H1 (cell line): Measurements from ENCODE around the gene CA5A. TPM values are rescaled to one million over a fixed set of nuclear protein-coding genes. Genes with fewer than 3 reads are reported as not detected.
"Not testable (repeated sequence)": the region's sequence is repeated elsewhere in the genome, so short reads cannot be mapped to it uniquely, and the experiment has no call there.

Source experiments
- CTCF ChIA-PET: fragments of 300-600 bp; sonication (Branson Sonifier 250); formaldehyde crosslinking; loops from one replicate; lab custom pipeline; 2021; ENCODE audit not compliant: partially characterized antibody; lab: Charles Lee
- POLR2A ChIA-PET: fragments of 300-600 bp; sonication (Branson Sonifier 250); formaldehyde crosslinking; loops from one replicate; lab custom pipeline; 2021; ENCODE audit warnings: inconsistent platforms; ENCODE audit not compliant: partially characterized antibody; lab: Charles Lee
- DNase-seq, 2 experiments: peaks; one replicate each; pipeline versions ENCODE4 v3.0.0 to v3.0.0-alpha.2; 2010 to 2022; ENCODE audit warnings: low spot score in 2 of 2, low read depth in 1 of 2, mixed read lengths in 1 of 2
- FAIRE-seq: peaks from 2 replicates; lab custom pipeline; 2011; peaks lifted over from hg19 to GRCh38; lab: Jason Lieb, UNC
- H2AFZ ChIP-seq: 2 replicates; pipeline ENCODE4 v1.8.1; 2012; ENCODE audit warnings: low read length, inconsistent platforms
- H2AK5ac ChIP-seq: 2 replicates; pipeline ENCODE4 v1.6.1; 2013; ENCODE audit warnings: low read depth, low read length
- H2BK120ac ChIP-seq: replicated peaks from 2 replicates; pipeline ENCODE3; 2013; ENCODE audit warnings: low read depth, low read length, inconsistent platforms
- H2BK12ac ChIP-seq: 2 replicates; pipeline ENCODE4 v1.6.1; 2013; ENCODE audit warnings: low read depth, low read length
- H2BK15ac ChIP-seq: 2 replicates; pipeline ENCODE4 v1.6.1; 2013; ENCODE audit warnings: low read length
- H2BK20ac ChIP-seq: 2 replicates; pipeline ENCODE4 v1.6.1; 2013; ENCODE audit warnings: low read length
- H2BK5ac ChIP-seq: 2 replicates; pipeline ENCODE4 v1.6.1; 2013; ENCODE audit warnings: low read depth, low read length
- H3K14ac ChIP-seq: 2 replicates; pipeline ENCODE4 v1.6.1; 2013; ENCODE audit warnings: inconsistent platforms; ENCODE audit not compliant: insufficient read length
- H3K18ac ChIP-seq: 2 replicates; pipeline ENCODE4 v1.6.1; 2013; ENCODE audit warnings: low read length; ENCODE audit errors: extremely low read depth
- H3K23ac ChIP-seq: 2 replicates; pipeline ENCODE4 v1.6.1; 2013; ENCODE audit warnings: inconsistent platforms; ENCODE audit not compliant: insufficient read length
- H3K23me2 ChIP-seq: 2 replicates; pipeline ENCODE4 v1.6.1; 2013; ENCODE audit warnings: low read depth, low read length
- H3K27ac ChIP-seq: 2 replicates; pipeline ENCODE4 v1.6.1; 2011; ENCODE audit warnings: low read depth, low read length, inconsistent platforms
- H3K27me3 ChIP-seq, 4 experiments: replicated peaks in 1 of 4; 1 replicate in 1 of 4; 2 replicates in 3 of 4; pipeline versions ENCODE4 v1.6.1 to v1.8.1; 2011 to 2013; ENCODE audit warnings: low read length in 3 of 4, mild to moderate bottlenecking in 3 of 4, inconsistent platforms in 2 of 4, mixed read lengths in 2 of 4, moderate library complexity in 1 of 4; ENCODE audit not compliant: control insufficient read depth in 3 of 4, insufficient read depth in 3 of 4; ENCODE audit errors: extremely low read depth in 1 of 4
- H3K36me3 ChIP-seq, 4 experiments: 2 replicates each; pipeline versions ENCODE4 v1.6.1 to v1.8.1; 2011 to 2013; ENCODE audit warnings: mild to moderate bottlenecking in 4 of 4, low read length in 3 of 4, moderate library complexity in 2 of 4, control low read depth in 1 of 4, inconsistent platforms in 1 of 4; ENCODE audit not compliant: insufficient read depth in 4 of 4, control insufficient read depth in 2 of 4
- H3K4ac ChIP-seq: replicated peaks from 2 replicates; pipeline ENCODE3; 2013; ENCODE audit warnings: low read length, low read depth, mixed read lengths, inconsistent platforms; ENCODE audit not compliant: insufficient read length
- H3K4me1 ChIP-seq, 4 experiments: replicated peaks in 1 of 4; 1 replicate in 1 of 4; 2 replicates in 3 of 4; pipeline versions ENCODE4 v1.6.1 to v1.8.1; 2011 to 2013; ENCODE audit warnings: low read length in 3 of 4, inconsistent platforms in 2 of 4, mixed read lengths in 1 of 4; ENCODE audit not compliant: insufficient read depth in 4 of 4, control insufficient read depth in 3 of 4
- H3K4me2 ChIP-seq, 2 experiments: 2 replicates each; pipeline versions ENCODE4 v1.6.1 to v1.8.1; 2011 to 2013; ENCODE audit warnings: low read depth in 2 of 2, low read length in 2 of 2, control low read depth in 1 of 2, inconsistent platforms in 1 of 2, mild to moderate bottlenecking in 1 of 2; ENCODE audit not compliant: insufficient read depth in 1 of 2
- H3K4me3 ChIP-seq, 4 experiments: fragments of 200-600, 300-600 bp in 1 of 4; sonication (generic), shearing (Covaris generic), sonication (Bioruptor Twin) in 1 of 4; 2 replicates each; pipeline versions ENCODE4 v1.5.1 to v1.8.1; 2011 to 2016; ENCODE audit warnings: low read length in 4 of 4, low read depth in 3 of 4, control low read depth in 2 of 4, inconsistent platforms in 2 of 4, mild to moderate bottlenecking in 2 of 4, mixed read lengths in 1 of 4, moderate library complexity in 1 of 4; ENCODE audit not compliant: insufficient read depth in 2 of 4; ENCODE audit errors: extremely low read depth in 1 of 4
- H3K56ac ChIP-seq: replicated peaks from 2 replicates; pipeline ENCODE3; 2013; ENCODE audit warnings: low read depth, mild to moderate bottlenecking, mixed read lengths, low read length, inconsistent platforms; ENCODE audit not compliant: insufficient read length
- H3K79me1 ChIP-seq: 2 replicates; pipeline ENCODE4 v1.6.1; 2013; ENCODE audit warnings: low read depth, low read length, control low read depth
- H3K79me2 ChIP-seq, 2 experiments: 2 replicates each; pipeline versions ENCODE4 v1.6.1 to v1.8.1; 2012 to 2013; ENCODE audit warnings: low read length in 2 of 2, mild to moderate bottlenecking in 2 of 2, inconsistent platforms in 1 of 2; ENCODE audit not compliant: insufficient read depth in 2 of 2, control insufficient read depth in 1 of 2
- H3K9ac ChIP-seq, 4 experiments: replicated peaks in 1 of 4; 1 replicate in 1 of 4; 2 replicates in 3 of 4; pipeline versions ENCODE4 v1.6.1 to v1.8.1; 2011 to 2013; ENCODE audit warnings: low read depth in 3 of 4, low read length in 3 of 4, control low read depth in 2 of 4, mild to moderate bottlenecking in 2 of 4, moderate library complexity in 2 of 4, inconsistent platforms in 1 of 4; ENCODE audit errors: extremely low read depth in 1 of 4
- H3K9me3 ChIP-seq, 2 experiments: 2 replicates each; pipeline versions ENCODE4 v1.6.1 to v1.8.1; 2012 to 2013; ENCODE audit warnings: mild to moderate bottlenecking in 2 of 2, moderate library complexity in 2 of 2, control low read depth in 1 of 2, inconsistent platforms in 1 of 2, low read depth in 1 of 2, low read length in 1 of 2, mixed read lengths in 1 of 2; ENCODE audit not compliant: insufficient read depth in 2 of 2
- H4K20me1 ChIP-seq, 2 experiments: replicated peaks in 1 of 2; 2 replicates each; pipeline versions ENCODE3 to v1.8.1; 2011 to 2013; ENCODE audit warnings: inconsistent platforms in 2 of 2, low read length in 2 of 2, mild to moderate bottlenecking in 1 of 2; ENCODE audit not compliant: insufficient read depth in 2 of 2, control insufficient read depth in 1 of 2
- H4K5ac ChIP-seq: 2 replicates; pipeline ENCODE4 v1.6.1; 2013; ENCODE audit warnings: low read length, low read depth, mixed read lengths, inconsistent platforms; ENCODE audit not compliant: insufficient read length
- H4K8ac ChIP-seq: 2 replicates; pipeline ENCODE4 v1.8.0; 2013; ENCODE audit warnings: mild to moderate bottlenecking, moderate library complexity, low read length, inconsistent platforms; ENCODE audit not compliant: insufficient read depth; ENCODE audit errors: extremely low read depth
- H4K91ac ChIP-seq: replicated peaks from 2 replicates; pipeline ENCODE3; 2013; ENCODE audit warnings: low read length, mixed read lengths, inconsistent platforms; ENCODE audit not compliant: insufficient read length
- POLR2A ChIP-seq, 2 experiments: IDR thresholded peaks; 1 replicate in 1 of 2; 2 replicates in 1 of 2; pipeline ENCODE4 v1.6.1; 2011; ENCODE audit warnings: low read depth in 2 of 2, low read length in 2 of 2, mild to moderate bottlenecking in 2 of 2; ENCODE audit errors: control extremely low read depth in 1 of 2
- WGBS, 2 experiments: shearing (Covaris generic) in 1 of 2; methylation state at CpG; one replicate each; pipeline versions ENCODE4 v1.1.6 to v1.1.7; 2013 to 2015; ENCODE audit warnings: low lambda C conversion rate in 2 of 2, mixed read lengths in 2 of 2, inconsistent platforms in 1 of 2, low coverage in 1 of 2, missing lambda C conversion rate in 1 of 2; ENCODE audit not compliant: insufficient replicate concordance in 2 of 2, insufficient coverage in 1 of 2, insufficient read length in 1 of 2; ENCODE audit errors: extremely low coverage in 1 of 2, missing lambda C conversion rate in 1 of 2; 5-methylcytosine and 5-hydroxymethylcytosine counted together
- polyA plus RNA-seq, 7 experiments: library from polyadenylated mRNA; depleted of rRNA in 3 of 7; stranded (reverse) in 5 of 7; unstranded in 2 of 7; fragments of >200 nt in 5 of 7; fragments of 200-250 nt in 2 of 7; gene quantifications; 1 replicate in 5 of 7; 2 replicates in 1 of 7; 4 replicates in 1 of 7; pipeline versions ENCODE4 v1.2.1 to v1.2.3, GENCODE V29; 2011 to 2013; ENCODE audit warnings: missing spikeins in 2 of 7, mixed read lengths in 2 of 7
- total RNA-seq: library from RNA; stranded (reverse); fragmentation: NEBNext Ultra II Directional; extraction: Animal tissue kit (Norgen Biotek cat#: 25700); gene quantifications from 2 replicates; pipeline ENCODE4 v1.2.1, GENCODE V29; 2021

CA5A gene
- total and polyA plus RNA-seq, 2 of the 8 experiments (the other 6 are each of a cell fraction or from before 2014, with no cell fraction given), result not detected

DNA sequence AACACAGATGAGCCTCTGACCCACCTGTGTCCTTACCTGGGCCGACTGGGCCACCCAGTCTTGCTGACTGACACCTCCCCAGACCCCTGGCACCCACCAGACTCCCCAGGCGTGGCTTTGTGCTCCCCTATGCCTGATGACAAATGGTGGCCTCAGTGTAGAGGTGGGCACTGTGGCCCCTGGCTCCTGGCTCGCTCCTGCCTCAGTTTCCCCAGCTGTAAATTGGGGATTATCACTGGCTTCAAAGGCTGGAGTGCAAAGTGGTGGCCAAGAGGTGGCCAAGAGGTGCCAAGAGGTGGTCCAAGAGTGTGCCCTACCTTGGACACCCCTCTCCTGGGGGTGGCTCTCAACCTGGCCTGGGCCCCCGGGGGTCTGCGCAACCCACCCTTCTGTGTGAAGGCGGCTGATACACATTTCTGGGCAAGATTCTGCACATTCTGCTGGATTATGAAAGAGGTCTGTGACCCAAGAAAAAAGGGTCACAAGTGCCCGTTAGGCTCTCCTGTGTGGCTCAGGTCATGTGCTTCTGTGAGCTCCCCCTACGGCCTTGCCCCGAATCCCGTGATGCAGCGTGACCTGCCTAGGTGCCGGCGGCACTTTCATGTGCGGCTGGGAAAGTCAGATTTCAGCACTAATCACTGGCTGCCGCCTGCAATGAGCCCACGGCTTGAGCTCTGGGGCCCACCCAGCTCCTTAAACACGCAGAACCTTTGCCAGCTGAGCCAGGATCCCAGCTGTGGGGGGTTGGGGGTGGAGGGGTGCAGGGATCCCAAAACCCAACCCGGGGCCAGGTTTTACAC is 74.8 kb downstream of the CA5A start:
- not testable (repeated sequence) for H3K4me1 ChIP-seq, H2BK15ac ChIP-seq, FAIRE-seq, H3K79me1 ChIP-seq, H2BK12ac ChIP-seq, H2AK5ac ChIP-seq, H3K23ac ChIP-seq, H2BK20ac ChIP-seq, H3K9ac ChIP-seq, H4K5ac ChIP-seq, H3K9me3 ChIP-seq, H2BK120ac ChIP-seq, H3K27ac ChIP-seq, H3K18ac ChIP-seq, H3K14ac ChIP-seq, DNase-seq, H3K4me3 ChIP-seq, H3K4me2 ChIP-seq, H2BK5ac ChIP-seq, H3K4ac ChIP-seq, H4K91ac ChIP-seq, H2AFZ ChIP-seq, H3K23me2 ChIP-seq, H3K56ac ChIP-seq, H4K8ac ChIP-seq
- Histone ChIP-seq H3K79me2 (peaks cover 5 to 74% of the 10 kb centered on the region in 2 experiments; a peak in 3 of 4 replicates), H3K36me3 (peaks cover 0 to 26% (median under 1%) of the 10 kb centered on the region in 4 experiments; a peak in 4 of 8 replicates), H3K27me3 (peaks cover 0 to 16% (median 8%) of the 10 kb centered on the region in 4 experiments; a peak in 5 of 7 replicates), H4K20me1 (peaks cover 8 to 17% of the 10 kb centered on the region in 2 experiments)
- ChIA-PET CTCF (interaction anchor here (1.2 to 12.4 kb wide), 4 partner anchors 10 to 82 kb away, joined by 3 to 181 read pairs (median 18); no protein-coding TSS in a partner anchor), POLR2A (interaction anchor here (1.1 to 27.1 kb wide), 4 partner anchors 4 to 83 kb away, joined by 3 to 507 read pairs (median 255); partner anchors contain the start of gene SLC7A5)
- peak in 1 of 2 experiments; percentile 19; a peak in 1 of 3 replicates for TF ChIP-seq POLR2A (IDR thresholded peaks at IDR 0.05; ENCODE audit: control extremely low read depth in 1 of 2, low read depth in 2 of 2, low read length in 2 of 2)
- 91% methylated on average over 18 of the region's 18 CpGs; no CpG with 5 or more reads in 1 of the 2 experiments for WGBS, 2 experiments
